Measurements from ENCODE around the gene NPHS1.
"Not testable (repeated sequence)": the region's sequence is repeated elsewhere in the genome, so short reads cannot be mapped to it uniquely, and the experiment has no call there.

Gene NPHS1, protein sequence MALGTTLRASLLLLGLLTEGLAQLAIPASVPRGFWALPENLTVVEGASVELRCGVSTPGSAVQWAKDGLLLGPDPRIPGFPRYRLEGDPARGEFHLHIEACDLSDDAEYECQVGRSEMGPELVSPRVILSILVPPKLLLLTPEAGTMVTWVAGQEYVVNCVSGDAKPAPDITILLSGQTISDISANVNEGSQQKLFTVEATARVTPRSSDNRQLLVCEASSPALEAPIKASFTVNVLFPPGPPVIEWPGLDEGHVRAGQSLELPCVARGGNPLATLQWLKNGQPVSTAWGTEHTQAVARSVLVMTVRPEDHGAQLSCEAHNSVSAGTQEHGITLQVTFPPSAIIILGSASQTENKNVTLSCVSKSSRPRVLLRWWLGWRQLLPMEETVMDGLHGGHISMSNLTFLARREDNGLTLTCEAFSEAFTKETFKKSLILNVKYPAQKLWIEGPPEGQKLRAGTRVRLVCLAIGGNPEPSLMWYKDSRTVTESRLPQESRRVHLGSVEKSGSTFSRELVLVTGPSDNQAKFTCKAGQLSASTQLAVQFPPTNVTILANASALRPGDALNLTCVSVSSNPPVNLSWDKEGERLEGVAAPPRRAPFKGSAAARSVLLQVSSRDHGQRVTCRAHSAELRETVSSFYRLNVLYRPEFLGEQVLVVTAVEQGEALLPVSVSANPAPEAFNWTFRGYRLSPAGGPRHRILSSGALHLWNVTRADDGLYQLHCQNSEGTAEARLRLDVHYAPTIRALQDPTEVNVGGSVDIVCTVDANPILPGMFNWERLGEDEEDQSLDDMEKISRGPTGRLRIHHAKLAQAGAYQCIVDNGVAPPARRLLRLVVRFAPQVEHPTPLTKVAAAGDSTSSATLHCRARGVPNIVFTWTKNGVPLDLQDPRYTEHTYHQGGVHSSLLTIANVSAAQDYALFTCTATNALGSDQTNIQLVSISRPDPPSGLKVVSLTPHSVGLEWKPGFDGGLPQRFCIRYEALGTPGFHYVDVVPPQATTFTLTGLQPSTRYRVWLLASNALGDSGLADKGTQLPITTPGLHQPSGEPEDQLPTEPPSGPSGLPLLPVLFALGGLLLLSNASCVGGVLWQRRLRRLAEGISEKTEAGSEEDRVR (N-terminal part only)

DNA sequence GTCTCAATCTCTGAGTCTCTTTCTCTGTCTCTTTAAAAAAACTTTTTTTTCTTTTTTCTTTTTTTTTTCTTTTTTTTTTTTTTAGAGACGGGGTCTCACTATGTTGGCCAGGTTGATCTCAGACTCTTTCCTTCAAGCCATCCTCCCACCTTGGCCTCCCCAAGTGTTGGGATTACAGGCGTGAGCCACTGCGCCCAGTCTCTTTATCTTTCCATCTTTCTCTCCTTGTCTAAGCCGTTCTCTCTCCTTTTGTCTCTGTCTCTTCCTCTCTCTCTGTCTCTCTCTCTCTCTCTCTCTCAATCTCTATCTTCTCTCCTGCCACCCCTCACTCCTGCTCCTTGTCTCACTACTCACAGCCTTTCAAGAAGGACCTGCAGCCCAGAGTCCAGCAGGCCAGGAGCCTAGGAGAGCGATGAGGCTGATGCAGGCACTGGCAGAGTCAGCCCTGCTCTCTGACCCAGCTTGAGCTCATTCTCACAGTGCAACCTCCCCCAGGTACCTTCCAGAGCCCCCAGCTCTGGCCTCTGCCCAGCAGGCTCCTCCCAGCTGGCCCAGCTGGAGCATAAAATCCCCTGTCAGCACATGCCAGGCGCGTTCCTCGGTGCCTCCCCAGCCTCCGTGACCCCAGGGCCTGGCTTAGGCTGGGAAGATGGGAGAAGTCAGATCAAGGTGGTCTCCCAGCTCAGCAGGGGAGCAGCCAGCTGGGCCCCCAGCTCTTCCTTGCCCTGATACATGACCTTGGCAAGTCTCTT, at the start of gene NPHS1:
TSS of gene NPHS1 (minus strand) at position 476 of the 752 bp plus-strand sequence. CDS start 667 bp downstream, outside the sequence.
- no peak for FAIRE-seq

DNA sequence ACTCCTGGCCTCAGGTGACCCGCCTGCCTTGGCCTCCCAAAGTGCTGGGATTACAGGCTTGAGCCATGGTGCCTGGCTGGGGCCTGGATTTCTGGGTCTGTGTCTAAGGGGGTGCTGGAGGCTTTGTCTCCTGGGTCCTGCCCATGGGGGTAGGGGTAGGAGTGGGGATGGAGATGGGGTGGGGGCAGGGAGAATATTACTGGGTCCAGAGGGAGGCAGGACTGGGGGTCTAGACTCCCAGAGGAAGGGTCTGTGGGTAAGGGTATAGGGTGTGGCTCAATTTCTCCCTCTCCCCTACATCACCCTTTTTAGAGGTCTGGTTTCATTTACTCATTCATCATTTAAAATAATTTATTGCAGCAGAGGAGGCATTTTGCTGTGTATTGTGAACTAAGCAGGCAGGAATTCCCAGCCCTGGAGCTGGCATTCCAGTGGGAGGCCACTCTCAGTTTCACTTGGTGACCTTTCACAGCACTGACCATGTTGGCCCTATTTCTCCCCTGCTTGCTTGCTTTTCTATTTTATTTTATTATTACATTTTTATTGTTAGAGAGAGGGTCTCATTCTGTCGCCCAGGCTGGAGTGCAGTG, 48.8 kb upstream of the NPHS1 start:
- FAIRE-seq, result no peak

DNA sequence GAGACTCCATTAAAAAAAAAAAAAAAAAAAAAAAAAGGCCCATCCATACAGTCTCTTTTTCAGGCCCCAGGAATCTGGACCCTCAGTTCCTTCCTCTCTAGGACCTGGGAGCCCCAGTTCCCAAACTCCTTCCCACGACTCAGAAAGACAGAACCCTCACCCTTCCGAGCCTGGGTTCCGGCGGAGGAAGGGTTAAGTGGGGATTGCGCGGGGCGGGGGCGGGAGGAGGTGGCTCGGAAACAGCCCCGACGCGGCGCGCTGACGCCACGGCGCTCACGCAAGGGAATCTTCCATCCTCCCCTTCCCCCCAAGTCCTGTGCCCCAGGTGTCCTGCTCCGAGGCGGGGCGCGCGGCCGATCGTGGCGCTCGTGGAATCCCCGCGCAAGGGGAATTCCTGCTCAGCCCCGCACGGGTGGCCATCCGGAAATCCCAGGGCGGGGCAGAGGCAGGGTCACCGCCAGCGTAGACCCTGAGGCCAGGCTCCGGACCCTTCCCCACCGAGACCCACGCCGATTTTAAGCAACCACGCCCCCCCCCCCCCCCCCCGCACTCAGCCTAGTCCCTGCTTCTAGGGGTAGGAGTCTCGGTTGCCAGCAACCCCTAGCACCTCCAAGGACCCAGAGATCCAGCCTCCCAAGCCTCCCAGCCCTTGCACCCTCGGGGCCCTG, 47.4 kb upstream of the NPHS1 start:
- FAIRE-seq, result no peak

DNA sequence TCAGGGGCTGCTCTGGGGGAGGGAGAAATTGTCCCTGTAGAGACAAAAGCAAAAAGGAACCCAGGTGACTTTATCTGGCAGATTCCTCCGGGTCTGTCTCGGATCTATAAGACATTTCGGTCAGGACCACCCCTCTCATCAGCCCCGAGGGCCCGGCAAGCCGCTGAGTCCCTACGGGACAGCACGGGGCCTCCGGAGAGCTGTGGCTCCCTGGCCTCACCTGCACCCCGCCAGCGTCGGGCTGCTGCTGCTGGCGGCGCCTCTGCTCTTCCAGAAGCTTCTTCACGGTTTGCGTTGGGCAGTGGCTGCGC, 46.1 kb upstream of the NPHS1 start:
- FAIRE-seq, result no peak

DNA sequence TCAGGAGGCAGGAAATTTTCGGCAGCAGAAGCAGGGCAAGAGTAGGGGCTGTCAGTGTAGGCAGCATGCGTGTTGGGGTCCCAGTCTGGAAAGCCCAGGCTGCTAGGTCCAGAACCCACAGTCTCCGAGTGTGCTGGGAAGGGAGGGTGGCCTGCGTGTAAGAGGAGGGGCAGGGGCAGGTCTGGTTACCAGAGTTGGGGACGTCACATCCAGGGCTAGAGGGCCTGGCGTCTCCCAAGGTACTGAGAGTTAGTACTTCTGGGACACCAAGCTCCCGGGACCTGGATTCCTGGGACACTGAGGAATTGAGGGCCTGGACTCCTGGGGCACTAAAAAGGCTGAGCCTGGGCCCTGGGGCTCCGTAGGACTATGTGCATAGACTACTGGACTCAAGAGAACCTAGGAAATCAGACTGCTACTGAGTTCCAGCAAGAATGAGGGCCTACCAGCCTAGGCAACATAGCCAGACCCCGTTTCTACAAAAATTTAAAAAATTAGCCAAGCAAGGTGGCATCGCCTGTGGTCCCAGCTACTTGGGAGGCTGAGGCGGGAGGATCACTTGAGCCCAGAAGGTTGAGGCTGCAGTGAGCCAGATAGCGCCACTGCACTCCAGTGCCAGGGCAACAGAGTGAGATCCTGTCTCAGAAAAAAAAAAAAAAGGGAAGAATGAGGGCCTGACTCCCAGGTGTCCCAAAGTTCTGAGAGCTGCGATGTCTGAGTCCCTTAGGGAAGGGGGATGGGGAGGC, 45.6 kb upstream of the NPHS1 start:
- no peak for FAIRE-seq

DNA sequence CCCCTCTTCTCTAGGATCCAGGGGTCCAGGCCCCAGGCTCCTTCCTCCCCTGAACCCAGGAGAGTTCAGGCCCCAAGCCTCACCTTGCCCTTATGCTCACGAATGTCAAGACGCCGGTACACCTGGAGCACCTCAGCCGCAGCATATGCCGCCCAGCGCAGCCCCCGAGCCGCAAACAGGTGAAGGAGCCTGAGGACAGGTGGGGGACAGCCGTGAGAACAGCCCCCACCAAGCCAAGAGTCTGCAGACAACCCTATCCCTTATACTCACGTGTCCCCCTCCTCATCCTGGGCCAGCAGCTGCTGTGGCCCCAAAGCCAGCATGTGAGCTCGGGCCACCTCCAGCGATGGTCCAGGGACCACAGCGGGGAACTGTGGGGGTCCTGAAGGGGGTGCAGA, 44.3 kb upstream of the NPHS1 start:
- no peak for FAIRE-seq

DNA sequence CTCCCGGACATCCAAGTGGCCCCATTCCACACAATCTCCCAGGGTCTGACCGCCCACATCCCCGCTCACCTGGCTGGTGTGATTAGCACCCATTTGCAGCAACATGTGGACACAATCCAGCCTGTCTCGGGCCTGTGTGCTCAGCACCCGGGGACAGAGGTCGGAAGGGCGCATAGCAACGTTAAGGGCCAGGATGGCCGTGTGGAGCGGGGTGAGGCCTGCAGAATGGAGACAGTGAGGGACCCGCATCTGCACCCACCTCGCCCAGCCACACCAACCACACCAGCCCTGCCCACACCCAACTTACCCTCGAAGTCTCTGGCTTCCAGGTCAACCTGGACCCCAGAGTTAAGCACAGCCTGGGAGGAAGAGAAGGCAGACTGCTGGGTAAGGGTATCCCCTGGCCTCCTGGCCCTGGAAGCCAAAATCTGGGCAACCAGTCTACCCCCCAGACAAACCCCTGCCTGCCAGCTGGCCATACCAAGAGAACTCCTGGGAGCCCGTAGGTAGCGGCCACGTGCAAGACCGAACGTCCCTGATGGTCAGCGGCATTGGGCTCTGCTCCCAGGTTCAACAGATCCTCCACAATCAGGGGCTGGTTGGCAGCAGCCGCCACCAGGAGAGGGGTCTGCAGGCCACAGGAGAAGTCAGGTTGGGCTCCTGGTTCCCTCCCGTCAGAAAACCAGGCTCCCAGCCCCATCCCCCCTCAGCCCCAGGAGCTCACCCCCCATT, 43.8 kb upstream of the NPHS1 start:
- no peak for FAIRE-seq

DNA sequence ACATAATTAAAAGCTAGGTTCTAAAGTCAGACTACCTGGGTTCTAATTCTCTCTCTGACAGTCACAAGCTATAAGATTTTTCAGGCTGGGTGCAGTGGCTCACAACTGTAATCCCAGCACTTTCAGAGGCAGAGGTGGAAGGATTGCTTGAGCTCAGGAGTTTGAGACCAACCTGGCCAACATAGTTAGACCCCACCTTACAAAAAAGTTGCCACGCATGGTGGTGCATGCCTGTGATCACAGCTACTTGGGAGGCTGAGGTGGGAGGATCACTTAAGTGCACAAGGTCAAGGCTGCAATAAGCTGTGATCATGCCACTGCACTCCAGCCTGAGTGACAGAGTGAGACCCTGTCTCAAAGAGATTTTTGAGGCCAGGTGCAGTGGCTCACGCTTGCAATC, 42.0 kb upstream of the NPHS1 start:
- FAIRE-seq, result no peak

DNA sequence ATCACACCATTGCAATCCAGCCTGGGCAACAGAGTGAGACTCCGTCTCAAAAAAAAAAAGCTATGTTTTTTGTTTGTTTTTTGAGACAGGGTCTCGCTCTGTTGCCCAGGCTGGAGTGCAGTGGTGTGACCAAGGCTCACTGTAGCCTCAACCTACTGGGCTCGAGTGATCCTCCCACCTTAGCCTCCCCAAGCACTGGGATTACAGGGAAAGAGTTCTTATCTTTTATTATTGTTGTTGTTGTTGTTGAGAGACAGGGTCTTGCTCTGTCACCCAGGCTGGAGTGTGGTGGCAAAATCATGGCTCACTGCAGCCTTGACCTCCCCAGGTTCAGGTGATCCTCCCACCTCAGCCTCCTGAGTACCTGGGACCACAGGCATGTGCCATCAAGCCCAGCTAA, 39.5 kb upstream of the NPHS1 start:
- not testable (repeated sequence) for FAIRE-seq

DNA sequence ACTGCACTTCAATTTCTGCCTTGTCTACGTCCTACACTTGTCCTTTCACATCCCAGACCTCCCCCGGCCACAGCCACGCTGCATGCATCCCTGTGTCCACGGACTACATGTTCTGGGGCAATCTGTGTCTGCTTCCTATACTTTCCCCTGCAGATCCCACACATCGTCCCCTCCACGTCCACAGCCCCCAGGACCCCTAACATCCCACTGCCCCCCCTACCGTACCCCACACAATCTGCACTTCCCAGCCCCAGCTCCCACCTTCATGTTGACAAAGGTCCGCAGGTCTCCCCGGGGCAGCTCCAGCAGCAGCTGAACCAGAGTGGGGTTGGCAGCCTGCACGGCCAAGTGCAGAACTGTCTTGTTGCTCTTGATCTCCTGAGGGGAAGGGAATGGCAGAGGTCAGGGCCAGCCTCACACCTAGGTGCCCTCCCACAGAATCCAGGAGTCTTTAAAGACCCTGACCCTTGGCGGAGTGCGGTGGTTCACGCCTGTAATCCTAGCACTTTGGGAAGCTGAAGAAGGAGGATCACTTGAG, 37.9 kb upstream of the NPHS1 start:
- FAIRE-seq, result no peak

DNA sequence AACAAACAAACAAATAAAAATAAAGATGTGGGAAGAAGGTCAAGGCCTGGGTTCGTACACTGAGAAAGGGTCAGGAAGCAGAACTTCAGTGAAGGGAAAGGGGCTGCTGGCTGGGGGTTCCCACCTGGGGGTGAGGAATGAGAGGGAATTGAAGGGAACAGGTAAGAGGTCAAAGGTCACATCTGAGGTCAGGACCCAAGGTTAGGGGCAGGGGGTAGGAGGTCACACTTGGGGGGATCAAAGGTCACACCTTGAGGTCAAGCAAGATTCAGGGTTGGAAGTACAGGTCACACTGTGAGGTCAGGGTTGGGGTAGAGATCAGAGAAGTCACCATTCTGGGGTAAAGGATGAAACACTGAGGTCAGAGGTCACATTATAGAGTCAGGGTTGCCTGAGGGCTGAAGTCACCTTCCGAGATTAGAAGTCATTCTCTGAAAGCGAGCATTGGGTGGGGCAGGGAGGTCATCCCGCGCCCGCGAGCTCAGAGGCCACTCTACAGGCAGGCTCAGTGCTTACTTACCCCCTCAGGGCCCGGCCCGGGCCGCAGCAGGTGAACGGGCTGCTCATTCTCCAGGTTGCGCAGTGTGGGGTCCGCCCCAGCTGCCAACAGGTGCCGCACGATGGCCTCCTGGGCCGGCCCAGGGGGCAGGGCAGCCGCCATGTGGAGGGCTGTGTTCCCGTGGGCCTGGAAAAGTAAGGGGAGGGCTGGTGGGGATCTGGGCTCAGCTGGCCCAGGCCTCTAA, 37.2 kb upstream of the NPHS1 start:
- FAIRE-seq, result no peak

DNA sequence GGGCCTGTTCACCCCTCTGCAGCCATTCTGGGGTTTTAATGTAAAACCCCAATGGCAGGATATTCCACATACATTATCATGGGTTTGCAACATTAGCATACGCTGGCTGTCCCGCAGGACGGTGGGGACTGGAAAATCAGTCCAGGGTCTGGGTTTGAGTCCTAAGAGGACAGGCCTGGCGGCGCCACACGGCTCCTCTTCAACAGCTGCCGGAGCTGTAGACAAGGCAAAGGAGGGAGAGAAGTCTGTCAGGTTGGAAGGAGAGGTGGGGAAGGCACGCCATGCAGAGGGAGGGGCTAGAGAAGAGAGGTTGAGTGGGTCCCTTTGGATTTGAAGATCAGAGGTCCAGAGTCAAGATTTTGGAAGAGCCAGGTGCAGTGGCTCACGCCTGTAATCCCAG, 36.1 kb upstream of the NPHS1 start:
- FAIRE-seq, result no peak

DNA sequence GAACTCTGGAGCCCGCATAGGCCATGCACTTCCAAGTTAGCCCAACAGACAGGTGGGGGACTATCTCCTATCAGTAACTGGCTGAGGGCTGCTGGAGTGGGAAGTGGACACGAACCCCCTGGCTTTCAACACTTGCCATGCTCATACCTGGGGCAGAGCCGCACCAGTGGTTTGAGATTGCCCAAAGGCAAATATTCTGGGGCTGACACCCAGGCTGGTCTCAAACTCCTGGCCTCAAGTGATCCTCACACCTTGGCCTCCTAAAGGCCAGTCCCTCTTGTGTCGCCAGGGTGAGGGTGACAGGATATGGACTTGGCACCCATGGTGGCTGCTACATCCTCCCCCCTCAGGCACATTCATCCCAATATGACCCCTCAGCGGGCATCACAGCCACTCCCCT, 34.9 kb upstream of the NPHS1 start:
- no peak for FAIRE-seq

DNA sequence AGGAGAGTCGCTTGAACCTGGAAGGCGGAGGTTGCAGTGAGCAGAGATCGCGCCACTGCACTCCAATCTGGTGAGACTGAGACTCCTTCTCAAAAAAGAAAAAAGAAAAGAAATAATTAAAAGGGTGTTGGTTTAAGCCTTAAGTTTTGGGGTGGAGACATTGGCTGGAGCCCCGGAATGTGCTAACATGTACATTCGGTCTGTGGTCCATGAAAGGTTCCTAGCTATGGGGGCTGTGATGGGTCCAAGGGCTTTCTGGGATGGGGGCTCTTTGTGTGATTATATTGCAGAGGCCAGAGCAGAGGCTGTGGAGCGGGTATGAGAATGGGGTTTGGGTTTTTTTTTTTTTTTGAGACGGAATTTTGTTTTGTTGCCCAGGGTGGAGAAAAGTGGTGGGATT, 33.6 kb upstream of the NPHS1 start:
- no peak for FAIRE-seq

DNA sequence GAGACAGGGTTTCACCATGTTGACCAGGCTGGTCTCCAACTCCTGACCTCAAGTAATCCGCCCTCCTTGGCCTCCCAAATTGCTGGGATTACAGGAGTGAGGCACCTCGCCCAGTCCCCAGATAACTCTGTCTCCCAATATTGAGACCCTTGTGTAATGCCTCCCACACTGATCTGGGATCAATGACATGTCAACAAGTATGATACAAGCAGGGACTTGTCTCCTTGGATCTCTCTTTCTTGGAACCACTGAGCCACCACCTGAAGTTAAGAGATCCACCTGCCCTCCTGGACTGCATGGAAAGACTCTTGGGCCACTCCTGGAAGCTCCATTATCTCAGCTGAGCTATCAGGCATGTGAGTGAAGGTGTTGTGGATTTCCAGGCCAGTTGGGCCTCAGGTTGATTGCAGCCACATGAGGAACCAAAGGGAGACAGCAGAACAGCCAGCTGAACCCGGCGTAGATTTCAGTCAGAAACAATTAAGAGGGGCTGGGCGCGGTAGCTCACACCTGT, 33.0 kb upstream of the NPHS1 start:
- no peak for FAIRE-seq

DNA sequence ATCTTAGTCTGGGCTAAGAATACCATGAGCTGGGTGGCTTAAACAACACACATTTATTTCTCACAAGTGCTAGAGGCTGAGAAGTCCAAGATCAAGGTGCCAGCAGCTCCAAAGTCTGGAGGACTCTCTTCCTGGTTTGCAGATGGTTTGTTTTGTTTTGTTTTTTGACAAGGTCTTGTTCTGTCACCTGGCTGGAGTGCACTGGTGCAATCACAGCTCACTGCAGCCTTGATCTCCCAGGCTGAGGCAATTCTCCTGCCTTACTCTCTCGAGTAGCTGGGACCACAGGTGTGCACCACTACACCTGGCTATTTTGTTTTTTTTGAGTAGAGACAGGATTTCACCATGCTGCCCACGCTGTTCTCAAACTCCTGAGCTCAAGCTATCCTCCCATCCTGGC, 31.6 kb upstream of the NPHS1 start:
- FAIRE-seq, result no peak

DNA sequence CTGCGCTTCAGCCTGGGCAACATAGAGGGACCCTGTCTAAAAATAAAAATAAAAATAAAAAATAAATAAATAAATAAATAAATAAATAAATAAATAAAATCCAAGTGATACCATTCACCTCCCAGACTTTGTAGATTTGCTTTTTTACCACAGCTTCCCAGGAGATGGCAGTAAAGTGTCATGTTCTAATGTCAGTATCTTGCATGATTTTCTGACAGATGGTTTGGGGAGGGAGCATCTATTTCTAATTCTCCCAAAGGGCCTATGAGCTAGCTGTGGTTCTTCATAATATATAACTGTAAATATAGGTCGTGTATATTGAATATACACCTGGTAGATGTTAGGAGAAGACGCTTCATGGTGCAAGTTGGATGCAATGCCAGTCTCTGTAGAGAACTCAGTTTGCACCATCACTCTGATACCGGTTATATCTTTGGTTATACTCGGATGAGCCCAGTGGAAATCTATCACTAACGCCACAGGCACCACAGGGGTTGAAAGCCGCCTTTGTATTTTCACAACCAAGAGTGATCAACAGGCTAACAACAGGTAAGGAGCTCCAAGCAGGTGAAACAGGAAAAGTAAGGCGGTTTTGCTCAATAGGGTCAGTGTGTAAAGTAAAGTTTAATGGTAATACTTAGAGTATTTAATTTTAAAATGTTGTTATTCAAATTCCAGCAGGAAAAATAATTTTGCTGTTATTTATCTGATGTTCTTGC, 30.0 kb upstream of the NPHS1 start:
- FAIRE-seq, result peak; percentile 51

DNA sequence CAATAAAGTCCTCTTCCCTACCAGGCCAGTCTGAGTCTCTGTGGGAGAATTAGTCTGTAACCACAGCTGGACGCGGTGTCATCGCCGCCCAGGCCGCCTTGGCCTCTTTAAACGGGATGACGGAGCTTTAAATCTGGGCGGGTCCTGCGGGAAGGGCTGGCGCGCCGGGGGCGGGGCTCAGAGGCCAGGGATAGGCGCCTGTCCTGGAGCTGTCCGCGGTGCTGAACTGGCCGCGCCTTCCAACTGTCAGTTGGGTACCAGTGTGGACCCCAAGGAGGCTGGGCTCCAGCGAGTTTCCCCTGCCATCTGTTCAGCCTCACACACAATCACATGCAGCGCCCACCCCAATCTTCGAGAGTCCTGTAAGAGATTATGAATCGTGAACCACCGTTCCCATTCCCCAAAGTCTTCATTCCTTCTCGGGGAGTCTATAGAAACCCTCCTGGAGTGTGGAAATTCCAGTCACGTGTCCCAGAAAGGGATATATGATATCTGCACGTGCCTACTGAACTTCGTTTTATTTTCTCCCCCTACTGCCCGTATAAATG, 27.5 kb upstream of the NPHS1 start:
- FAIRE-seq, result no peak
